Hematopoietic multipotent progenitor cell treated with erythropoietin and hydrocortisone succinate and interleukin-3 and kit ligand, for 6 days (in vitro differentiated cells): ENCODE data around the gene TOPORS.
"Not testable (repeated sequence)": the region's sequence is repeated elsewhere in the genome, so short reads cannot be mapped to it uniquely, and the experiment has no call there.

Source experiments
- DNase-seq: peaks from one replicate; pipeline ENCODE4 v3.0.0-alpha.2; 2015

TOPORS gene

DNA sequence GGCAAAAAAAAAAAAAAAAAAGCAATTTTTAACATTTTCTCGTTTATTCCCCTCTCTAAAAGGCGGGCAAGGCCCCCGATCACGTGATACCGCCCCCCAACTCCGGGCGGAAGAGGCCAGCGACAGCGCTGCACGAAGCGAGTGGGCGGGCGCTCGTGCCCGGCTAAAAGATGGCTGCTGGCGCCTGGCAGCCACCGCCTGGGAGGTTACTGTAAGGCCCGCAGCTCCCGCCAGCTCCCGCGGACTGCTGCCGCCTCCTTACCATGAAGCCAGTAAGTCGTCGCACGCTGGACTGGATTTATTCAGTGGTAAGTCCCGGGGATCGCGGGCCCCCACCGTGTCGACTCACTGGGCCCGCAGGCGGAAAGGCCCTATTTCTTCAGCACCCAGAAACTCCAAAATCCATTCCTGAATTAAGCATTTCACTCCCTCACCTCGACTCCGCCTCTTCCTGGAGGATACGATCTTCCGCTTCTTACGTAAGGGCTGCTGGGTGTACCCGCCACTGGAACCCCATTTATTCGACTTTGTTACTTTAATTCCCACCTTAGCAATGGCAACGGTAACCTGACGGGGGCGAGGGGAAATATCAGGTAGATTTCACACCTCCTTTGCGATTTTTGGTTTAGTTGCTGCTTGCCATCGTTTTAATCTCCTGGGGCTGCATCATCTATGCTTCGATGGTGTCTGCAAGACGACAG lies at the start of gene TOPORS, which contains the start of gene SMIM27:
TSS of gene TOPORS (minus strand) at position 415 of the 701 bp plus-strand sequence. CDS start at position 265, 150 bp downstream.
TSS of gene SMIM27 (plus strand) at position 156 of the 701 bp plus-strand sequence. CDS start at position 264, 108 bp downstream.
- DNase-seq, result peak; percentile 96

DNA sequence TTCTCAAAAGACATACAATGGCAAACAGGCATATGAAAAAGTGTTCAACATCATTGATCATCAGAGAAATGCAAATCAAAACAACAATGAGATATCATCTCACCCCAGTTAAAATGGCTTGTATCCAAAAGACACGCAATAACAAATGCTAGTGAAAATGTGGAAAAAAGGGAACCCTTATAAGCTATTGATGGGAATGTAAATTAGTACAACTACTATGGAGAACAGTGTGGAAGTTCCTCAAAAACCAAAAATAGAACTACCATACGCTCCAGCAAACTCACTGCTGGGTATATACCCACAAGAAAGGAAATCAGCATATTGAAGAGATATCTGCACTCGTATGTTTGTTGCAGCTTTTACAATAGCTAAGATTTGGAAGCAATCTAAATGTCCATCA lies 46.6 kb upstream of the TOPORS start:
- not testable (repeated sequence) for DNase-seq

DNA sequence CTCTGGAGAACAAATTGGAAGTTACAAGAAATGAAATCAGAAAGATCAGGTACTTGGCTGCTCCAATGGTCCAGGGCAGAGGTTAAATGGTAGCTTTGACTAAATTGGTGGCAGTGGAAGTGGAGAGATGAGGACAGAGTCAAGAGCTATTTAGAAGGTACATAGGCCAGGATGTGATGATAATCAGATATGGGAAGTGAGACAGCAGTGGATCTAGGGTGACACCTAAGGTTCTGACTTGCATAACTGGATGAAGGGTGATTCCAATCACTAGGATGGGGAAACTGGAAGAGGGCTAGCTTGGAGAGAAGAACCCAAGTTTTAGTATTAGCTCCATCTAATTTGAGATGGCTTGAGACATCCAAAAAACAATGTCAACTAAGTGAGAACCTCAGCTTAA lies 44.5 kb upstream of the TOPORS start:
- no peak for DNase-seq

DNA sequence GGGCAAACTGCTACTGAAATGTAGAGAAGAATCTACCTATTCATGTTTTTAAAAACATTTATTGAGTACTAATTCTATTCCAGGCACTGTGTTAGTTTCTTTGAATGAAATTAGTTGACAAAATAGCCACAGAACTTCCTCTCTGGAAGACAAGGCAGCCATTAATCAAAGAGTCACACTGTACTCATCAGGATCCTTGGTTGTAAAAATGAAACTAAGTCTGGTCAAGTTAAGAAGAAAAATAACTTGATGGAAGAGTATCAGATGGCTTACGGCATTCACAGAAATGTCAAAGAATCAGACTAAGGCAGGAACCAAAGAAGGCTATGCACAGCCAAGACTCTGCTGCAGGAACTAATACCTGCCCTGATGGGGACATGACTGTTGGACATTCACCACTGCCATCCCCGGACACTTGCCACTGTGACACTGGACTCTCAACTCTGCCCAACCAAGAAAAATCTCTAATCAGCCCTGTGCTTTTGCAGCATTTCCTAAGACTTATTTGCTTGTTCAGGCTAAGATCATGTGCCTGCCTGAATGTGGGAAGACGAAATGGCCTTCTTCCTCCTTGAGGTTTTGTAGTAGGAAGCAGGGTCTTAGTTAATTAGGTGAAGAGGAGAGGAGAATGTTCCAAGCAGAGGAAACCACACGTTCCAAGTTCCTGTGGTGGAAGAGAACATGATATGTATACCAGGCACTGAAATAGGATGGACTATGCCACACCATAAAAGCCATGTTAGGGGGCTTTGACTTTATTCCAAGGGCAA lies 43.9 kb upstream of the TOPORS start:
- DNase-seq, result no peak

DNA sequence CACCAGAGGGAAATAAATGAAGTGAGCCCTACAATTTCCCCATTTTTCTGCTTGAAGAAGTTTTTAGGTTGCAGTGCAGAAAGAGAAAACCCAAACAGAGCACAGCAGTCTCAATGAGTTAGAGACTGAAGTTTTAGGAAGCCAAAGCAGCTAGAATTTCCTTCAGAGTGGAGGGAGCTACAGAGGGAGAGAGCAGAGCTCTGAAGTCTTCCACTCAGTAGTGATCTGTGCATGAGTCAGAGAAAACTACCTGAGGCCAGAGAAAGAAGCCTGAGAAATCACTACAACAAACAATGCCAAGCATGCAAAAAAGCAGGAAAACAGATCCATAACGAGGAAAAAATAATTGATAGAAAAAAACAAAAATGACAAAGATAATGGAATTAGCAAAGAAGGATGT lies 38.5 kb upstream of the TOPORS start:
- DNase-seq, result no peak

DNA sequence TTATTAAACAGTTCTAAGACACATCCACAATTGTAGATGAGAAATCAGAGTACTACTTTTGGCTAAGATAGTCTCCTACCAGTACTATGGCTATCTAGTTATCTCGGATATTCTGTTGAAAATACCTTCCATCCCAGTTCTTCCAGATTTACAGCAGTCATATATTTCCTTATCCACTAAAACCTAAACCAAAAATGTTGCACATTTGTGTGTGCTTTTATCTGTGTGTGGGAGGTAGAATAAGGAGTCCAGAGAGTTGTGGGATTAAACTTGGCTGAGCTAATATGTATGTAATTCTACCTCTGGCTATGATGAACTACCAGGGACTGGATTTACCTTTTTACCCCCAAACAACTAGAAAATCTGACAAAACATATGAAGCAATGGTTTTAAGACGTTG lies 38.1 kb upstream of the TOPORS start:
- no peak for DNase-seq

DNA sequence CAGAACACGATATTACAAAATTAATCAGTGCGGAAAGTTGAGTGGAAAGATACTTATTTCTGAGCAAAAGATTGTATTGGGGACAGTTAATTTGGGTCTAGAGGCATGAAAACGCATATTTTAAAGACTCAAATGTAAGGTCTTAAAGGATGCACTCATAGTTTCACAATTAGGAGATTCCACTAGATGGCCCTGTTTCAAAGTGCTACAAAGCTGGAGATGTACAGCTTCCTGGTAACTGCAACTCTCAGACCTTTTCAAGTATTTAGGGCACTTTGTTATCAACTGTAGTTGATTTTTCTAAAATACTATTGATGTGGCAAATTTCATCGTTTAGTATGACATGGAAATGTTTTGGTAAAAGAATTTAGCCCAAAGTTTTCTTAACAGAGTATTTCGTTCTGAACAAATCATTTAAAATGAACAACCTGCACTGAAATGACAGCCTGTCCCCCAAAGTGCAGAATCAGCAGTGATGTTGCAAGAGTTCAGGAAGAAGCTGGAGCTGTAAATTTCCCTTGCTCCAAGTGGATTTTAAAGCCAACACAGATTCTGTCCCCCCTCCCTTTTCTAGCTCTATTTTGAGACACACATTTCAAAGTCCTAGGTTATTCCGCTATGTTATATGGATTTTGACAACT lies 36.8 kb upstream of the TOPORS start:
- DNase-seq, result peak; percentile 68

DNA sequence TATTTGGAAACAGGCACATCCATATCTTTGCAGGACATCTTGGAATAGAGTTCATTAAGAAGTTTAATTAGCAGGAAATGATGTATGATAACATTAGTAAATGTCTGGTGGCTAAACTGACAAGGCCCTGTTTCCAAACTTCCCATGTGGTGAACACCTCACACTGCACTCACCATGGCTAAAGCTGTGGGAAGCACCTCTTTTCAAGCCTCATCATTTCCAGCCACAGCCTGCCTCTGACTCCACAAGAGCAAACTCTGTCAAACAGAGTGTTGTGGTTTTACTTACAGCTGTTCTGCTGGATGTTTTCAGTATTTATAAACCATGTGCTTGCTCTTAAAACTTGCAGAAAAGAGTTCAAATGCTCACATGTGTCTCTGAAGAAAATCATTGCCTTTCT lies 35.5 kb upstream of the TOPORS start:
- no peak for DNase-seq

DNA sequence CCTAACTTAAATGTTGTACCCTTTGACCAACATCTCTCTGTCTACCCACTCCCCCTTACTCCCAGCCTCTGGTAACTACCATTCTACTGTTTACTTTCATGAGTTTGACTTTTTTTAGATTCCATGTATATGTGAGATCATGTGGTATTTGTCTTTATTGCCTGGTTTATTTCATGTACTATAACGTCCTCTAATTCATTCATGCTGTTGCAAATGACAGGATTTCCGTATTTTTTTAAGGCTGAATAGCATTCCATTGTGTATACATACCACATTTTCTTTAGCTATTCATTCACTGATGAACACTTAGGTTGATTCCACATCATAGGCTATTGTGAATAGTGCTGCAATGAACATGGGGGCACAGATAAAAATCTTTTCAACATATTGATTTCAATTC lies 32.4 kb upstream of the TOPORS start:
- no peak for DNase-seq

DNA sequence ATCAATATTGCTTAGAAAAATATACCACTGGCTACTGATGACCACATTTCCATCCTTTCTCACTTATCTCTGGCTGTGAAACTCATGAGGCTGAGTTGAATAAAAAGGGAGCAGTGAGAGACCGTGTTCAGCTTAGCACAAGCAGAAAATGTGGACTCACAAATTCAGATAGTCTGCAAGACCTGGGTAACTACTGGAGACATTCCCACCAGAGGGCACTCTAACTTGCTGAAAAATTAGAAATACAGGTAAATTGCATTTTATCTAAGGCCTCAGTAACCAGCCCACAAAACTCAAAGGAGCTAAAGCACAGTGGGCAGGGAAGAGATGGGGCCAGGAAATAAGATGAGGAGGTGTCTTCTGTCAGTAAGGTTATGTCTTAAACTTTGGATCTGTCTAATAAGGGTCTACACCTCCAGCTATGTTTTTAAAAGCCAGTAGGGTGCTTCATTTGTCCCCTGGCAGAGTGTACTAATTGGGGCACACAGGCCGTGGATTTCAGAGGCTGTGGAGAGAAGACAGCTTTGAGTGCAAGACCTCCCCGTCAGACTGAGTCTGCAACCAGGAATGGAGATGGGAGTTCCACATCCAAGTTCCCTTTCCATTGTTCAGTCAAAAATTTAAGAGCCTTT lies 29.2 kb upstream of the TOPORS start:
- peak; percentile 76 for DNase-seq

DNA sequence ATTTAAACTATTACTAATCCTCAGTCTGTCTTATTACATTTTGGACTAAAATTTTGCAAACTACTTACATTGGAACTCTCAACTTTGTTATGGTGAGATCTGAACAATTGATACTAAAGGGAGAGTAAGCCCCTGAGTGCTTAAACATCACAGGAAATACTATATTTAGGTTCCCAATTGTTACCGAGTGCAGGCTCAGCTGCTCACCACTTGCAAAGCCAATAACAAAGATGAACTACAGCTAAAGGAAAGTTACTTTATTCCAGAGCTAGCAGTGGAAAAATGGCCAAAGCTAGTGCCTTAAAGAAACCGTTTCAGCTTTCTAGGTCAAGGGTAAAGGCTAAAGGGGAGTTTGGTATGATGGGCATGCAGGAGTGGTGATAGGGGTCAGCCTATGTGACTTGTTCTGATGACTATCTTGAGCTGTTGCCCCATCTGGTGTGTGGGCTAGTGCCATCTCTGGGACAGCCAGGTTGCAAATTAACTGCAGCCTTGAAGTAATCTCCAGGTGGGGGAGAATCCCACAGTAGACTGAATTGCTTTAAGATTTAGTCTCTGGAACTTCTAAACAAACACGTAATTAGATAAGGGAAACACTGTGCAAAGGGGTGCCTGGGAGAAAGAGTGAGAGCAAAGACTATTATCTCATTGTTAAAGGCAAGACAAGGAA lies 28.4 kb upstream of the TOPORS start:
- no peak for DNase-seq

DNA sequence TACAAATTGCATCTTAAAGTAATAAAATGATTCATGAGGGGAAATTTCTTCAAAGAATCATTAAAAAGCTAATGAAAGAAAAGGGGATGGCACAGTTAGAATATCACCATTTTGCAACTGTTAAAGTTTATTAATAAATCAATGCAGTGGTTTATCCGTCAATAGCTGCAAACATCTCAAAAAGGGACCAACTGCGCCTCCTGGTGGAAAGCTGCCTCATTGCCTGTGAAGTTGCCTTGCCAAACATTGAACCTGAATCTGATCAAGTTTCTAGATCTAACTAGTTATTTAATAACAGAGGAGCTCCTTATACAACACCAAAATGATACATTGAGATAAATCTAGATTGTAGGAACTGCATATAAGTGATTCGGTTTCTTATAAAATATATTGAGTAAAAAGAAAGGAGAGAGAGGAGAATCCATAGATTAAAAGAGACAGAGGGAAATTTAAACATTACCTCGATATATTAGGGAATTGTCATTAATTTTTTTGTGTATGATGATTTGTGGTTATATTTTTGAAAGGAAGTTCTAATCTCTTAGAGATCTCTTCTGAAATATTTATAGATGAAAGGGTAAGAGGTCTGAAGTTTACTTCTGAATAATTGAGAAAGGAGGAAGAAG lies 27.4 kb upstream of the TOPORS start:
- DNase-seq, result peak; percentile 83

DNA sequence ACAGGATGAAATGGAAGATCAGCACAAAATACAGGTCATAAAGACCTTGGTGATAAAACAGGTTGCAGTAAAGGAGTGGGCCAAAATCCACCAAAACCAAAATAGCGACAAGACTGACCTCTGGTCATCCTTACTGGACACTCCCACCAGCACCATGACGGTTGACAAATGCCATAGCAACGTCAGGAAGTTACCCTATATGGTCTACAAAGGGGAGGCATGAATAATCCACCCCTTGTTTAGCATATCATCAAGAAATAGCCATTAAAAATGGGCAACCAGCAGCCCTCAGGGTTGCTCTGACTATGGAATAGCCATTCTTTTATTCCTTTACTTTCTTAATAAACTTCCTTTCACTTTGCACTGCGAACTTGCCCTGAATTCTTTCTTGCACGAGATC lies 26.6 kb upstream of the TOPORS start:
- DNase-seq, result no peak

DNA sequence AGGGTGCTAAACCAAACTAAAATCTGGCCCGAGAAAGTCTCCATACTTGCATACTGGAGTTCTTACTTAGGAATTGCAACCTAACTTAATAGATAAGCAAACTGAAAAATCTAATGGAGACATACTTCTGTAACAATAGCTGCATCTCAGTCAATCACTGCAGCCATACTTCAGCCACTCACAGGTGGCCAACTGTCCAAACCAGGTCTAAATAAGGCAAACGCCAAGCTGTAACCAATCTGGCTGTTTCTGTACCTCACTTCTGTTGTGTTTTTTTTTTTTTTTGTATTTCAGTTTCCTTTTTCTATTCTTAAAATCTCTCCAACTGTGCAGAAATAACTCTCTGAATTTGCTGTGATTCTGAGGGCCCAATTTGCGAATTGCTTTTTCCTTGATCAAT lies 24.9 kb upstream of the TOPORS start:
- no peak for DNase-seq

DNA sequence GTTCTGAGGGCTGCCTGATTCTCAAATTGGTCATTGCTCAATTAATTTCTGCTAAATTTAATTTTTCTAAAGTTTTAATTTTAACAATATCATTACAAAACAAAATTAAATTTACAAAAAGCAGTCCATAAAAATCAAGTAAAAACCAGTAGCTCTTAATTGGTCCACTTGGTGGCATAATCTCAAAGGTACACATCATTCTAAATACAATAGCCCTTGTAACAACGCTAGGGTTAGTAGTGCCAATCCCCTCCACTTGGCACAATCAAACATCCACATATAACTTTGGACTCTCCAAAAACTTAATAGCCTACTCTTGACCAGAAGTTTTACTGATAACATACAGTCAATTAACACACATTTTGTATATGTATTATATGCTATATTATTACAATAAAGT lies 22.5 kb upstream of the TOPORS start:
- DNase-seq, result peak; percentile 32

DNA sequence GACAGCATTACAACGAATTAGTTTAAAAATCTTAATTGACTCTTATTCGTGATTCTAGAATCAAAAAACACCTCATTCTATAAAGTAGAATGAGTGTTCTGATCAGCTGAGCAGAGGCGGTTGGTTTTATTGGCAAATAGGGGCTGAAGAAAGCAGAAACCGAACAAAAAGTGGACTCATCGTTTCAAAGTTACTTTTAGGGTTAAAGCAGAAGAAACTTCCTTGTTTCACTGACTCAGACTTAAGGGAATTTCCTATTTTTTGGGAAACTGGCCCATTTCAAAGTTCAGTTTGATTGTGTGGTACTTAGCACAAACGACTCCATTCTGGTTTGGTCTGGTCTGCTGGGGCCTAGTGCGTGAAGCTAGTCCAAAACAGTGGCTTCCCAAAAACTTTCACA lies 21.4 kb upstream of the TOPORS start:
- DNase-seq, result no peak

DNA sequence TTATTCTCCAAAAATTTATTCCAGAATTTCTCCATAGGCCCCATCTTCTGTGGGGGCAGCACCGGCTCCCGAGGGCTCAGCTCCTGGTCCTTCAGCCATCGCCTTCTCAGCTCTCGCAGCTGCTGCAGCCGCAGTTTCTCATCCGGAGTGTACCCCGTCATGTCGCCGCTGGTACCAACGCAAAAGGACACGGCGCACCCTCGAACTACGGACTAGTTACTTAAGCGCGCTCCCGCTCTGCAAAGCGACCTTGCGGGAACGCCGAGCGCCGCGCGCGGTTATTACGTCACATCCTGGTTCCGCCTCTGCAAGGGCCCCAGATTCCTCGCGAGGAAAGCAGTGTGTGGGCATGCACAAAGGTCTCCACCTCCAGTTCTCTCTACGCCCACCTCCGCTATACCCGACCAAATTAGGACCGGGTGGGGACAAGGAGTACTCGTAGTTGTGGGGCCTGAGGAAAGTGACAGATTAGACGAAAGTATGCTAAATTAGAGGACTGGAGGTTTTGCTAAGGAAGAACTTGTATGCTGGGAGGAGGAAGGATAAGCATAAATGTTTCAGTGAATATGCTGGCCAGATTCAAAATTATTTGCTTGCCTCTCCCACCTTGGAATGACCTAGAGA lies 20.6 kb upstream of the TOPORS start, which contains the start of gene NDUFB6:
TSS of gene NDUFB6 (minus strand) at position 260 of the 624 bp plus-strand sequence. CDS start at position 161, 99 bp downstream.
- peak; percentile 98 for DNase-seq

DNA sequence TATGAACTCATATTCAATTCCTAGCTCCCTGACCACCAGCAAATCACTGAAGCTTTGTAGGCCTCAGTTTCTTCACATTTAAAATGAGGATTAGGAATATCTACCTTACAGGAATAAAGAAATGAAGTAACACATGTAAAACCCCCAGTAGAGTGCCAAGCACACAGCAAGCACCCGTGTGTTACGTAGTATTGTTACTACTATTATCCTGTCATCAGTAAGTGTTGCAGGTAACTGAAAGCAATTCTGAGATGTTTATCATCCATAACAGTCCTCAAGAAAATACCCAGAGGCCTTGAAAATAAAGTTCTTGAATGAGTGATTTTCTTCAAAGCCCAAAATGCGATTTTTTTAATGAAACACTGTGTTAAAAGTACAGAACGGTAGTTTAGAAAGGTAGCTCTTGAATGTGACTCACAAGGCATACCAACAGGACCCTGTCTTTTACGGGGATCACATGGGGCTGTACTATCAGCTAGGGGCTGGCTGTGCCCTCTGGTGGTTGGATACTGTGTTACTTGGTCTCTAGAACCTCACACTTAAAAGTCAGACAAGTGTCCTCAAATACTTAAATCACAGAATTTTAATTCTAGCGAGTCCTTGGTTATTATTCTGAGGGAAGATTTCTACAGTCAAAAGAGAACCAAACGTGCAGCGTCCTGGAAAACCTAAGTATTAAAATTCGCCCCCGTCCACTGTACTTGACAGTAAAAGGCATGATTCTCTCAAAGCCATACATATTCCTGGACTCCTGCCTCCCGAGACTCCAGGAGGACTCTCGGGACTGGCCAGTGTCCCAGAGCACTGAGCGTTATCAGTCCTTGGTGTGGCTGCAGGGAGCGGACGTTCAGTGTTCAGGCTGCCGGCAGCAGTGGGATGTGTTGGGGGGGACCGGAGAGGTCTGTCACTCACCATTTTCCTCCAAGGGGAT lies 19.8 kb upstream of the TOPORS start:
- DNase-seq, result peak; percentile 96

DNA sequence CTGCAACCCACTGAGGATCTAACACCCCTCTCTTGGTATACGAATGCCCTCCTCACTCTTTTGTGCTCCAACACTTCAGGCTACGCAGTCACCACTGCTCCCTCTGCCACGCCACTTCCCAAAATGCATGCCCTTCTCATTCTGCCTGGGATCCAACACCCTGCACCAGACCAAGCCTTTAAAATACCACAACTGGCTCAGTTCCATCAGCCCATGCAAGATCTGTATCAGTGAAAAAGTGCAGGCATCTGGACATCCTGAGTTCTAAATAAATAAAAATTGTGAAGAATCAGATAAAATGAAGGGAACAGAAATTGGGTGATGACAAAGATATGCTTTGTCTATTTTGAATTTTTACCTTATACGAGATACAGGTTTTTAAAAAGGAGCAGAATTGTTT lies 17.9 kb upstream of the TOPORS start:
- DNase-seq, result peak; percentile 47

DNA sequence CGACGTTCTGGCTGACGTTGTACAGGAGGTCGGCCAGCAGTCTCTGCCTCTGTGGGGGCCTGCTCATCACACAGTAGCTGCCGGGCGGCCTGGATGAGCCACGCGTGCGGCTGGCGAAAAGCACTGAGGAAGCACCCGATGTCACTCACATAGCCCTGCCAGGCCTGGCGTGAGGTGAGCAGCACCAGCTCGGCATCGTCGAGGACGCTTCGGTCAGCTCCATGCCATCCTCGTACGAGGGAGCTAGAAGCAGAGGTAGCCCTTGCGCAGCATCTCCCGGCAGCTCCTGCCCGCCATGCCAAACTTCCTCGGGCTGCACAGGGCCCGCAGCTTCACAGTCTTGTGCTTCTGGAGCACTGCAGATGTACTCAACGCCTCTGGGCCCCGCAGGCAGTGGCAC lies 14.4 kb upstream of the TOPORS start:
- DNase-seq, result no peak

DNA sequence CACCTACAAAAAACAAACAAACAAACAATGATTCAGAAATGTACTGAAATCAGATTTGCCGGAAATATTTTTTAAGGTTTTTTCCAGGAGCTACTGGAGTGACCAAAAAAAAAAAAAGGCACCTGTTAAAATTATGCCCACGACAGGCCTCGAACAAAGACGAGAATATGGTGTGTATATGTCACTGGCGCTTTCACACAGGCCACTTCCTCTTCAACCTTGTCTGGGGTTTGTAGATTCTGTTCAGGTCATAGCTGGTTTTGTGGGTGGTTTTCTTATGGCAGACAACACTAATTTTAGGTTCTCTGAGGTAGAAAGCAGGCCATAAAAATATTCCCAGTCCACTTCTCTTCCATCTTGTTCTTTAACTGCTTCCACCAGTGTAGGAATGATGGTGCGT lies 13.6 kb upstream of the TOPORS start:
- DNase-seq, result no peak
